Measurements from ENCODE around the gene ZFAND4. TPM values are rescaled to one million over a fixed set of nuclear protein-coding genes. Genes with fewer than 3 reads are reported as not detected.

Gene ZFAND4
- total and polyA plus RNA-seq, 9 of the 15 experiments (the other 6 are each of a cell fraction or from before 2014, with no cell fraction given) = 0.42 to 3.0 (median 1.5) TPM

DNA sequence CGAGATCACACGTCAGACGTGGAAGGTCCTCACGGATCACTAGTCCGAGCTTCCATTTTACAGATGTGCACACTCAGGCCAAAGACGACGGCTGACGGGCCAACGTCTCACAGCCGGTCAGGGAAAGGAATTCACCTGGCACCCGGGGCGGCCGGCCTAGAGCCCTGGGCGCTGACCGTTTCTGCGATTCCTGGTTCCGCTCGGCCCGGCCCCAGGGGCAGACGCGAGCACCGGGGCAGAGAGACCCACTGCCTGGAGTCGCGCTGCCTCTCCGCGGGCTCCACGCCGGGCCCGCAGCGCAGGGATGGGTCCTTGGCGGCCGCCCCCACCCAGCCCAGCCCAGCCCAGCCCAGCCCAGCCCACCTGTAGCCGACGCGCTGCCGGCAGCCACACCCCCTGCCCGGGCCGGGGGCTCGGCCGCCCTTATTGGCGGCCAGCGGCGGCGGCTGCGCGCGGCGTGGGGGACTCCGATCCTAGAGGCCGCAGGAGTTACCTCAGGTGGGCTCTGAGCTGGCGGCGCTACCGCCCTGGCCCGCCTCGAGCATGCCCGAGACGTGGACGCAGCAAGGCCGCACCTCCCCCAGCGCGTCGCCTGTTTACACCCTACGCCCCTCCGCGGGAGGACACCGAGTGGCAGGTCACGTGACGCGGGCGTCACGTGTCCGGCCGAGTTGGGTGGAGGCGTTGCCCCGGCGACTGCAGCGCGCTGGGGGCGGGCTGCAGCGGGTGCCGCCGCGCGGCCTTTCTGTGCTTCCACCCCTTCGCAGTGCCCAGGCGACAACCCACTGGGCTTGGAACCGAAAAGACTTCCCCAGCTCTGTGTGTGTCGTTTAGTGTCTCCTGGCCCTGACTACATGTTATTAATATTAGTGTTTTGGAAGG is 78.1 kb downstream of the ZFAND4 start (continued):
- peak; percentile 91 for TF ChIP-seq POLR2G (IDR thresholded peaks at IDR 0.05; ENCODE audit: low read depth, low read length)
- peak; percentile 97 for TF ChIP-seq PCBP1 (IDR thresholded peaks at IDR 0.05; ENCODE audit: low read depth, low read length, poor library complexity, severe bottlenecking)
- TF ChIP-seq, protein P1, sequence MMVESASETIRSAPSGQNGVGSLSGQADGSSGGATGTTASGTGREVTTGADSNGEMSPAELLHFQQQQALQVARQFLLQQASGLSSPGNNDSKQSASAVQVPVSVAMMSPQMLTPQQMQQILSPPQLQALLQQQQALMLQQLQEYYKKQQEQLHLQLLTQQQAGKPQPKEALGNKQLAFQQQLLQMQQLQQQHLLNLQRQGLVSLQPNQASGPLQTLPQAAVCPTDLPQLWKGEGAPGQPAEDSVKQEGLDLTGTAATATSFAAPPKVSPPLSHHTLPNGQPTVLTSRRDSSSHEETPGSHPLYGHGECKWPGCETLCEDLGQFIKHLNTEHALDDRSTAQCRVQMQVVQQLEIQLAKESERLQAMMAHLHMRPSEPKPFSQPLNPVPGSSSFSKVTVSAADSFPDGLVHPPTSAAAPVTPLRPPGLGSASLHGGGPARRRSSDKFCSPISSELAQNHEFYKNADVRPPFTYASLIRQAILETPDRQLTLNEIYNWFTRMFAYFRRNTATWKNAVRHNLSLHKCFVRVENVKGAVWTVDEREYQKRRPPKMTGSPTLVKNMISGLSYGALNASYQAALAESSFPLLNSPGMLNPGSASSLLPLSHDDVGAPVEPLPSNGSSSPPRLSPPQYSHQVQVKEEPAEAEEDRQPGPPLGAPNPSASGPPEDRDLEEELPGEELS (CRISPR knock-in tag; IDR thresholded peaks at IDR 0.05; ENCODE audit: borderline replicate concordance) = peak; percentile 97; the same call in 1 of the 2 replicates
- TF ChIP-seq ZNF75A (CRISPR knock-in tag; IDR thresholded peaks at IDR 0.05) = 0 out of 2 replicates have a peak, but pooled peaks have one; percentile 14
- TF ChIP-seq ARHGAP35 (IDR thresholded peaks at IDR 0.05; ENCODE audit: partially characterized antibody) = peak; percentile 27
- TF ChIP-seq NR2F6 (CRISPR knock-in tag; IDR thresholded peaks at IDR 0.05) = 0 out of 2 replicates have a peak, but pooled peaks have one; percentile 76
- 0 out of 2 replicates have a peak, but pooled peaks have one; percentile 26 for TF ChIP-seq SMARCA5 (IDR thresholded peaks at IDR 0.05)
- 0 out of 2 replicates have a peak, but pooled peaks have one; percentile 45 for TF ChIP-seq ZNF431 (CRISPR knock-in tag; IDR thresholded peaks at IDR 0.05)
- TF ChIP-seq ZNF232 (CRISPR knock-in tag; IDR thresholded peaks at IDR 0.05) = 0 out of 2 replicates have a peak, but pooled peaks have one; percentile 51
- TF ChIP-seq JUNB (CRISPR knock-in tag; conservative IDR thresholded peaks at IDR 0.05) = 0 out of 2 replicates have a peak, but pooled peaks have one; percentile 28
- peak; percentile 32; the same call in 1 of the 2 replicates for TF ChIP-seq MTA1 (IDR thresholded peaks at IDR 0.05; ENCODE audit: borderline replicate concordance)
- TF ChIP-seq DMBX1 (CRISPR knock-in tag; IDR thresholded peaks at IDR 0.05; ENCODE audit: borderline replicate concordance) = peak; percentile 69
- TF ChIP-seq, protein P2, sequence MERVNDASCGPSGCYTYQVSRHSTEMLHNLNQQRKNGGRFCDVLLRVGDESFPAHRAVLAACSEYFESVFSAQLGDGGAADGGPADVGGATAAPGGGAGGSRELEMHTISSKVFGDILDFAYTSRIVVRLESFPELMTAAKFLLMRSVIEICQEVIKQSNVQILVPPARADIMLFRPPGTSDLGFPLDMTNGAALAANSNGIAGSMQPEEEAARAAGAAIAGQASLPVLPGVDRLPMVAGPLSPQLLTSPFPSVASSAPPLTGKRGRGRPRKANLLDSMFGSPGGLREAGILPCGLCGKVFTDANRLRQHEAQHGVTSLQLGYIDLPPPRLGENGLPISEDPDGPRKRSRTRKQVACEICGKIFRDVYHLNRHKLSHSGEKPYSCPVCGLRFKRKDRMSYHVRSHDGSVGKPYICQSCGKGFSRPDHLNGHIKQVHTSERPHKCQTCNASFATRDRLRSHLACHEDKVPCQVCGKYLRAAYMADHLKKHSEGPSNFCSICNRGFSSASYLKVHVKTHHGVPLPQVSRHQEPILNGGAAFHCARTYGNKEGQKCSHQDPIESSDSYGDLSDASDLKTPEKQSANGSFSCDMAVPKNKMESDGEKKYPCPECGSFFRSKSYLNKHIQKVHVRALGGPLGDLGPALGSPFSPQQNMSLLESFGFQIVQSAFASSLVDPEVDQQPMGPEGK (CRISPR knock-in tag; IDR thresholded peaks at IDR 0.05; ENCODE audit: borderline replicate concordance) = no peak
- TF ChIP-seq, protein P3, sequence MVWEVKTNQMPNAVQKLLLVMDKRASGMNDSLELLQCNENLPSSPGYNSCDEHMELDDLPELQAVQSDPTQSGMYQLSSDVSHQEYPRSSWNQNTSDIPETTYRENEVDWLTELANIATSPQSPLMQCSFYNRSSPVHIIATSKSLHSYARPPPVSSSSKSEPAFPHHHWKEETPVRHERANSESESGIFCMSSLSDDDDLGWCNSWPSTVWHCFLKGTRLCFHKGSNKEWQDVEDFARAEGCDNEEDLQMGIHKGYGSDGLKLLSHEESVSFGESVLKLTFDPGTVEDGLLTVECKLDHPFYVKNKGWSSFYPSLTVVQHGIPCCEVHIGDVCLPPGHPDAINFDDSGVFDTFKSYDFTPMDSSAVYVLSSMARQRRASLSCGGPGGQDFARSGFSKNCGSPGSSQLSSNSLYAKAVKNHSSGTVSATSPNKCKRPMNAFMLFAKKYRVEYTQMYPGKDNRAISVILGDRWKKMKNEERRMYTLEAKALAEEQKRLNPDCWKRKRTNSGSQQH (CRISPR knock-in tag; IDR thresholded peaks at IDR 0.05) = 0 out of 2 replicates have a peak, but pooled peaks have one; percentile 22
- TF ChIP-seq, protein P4, sequence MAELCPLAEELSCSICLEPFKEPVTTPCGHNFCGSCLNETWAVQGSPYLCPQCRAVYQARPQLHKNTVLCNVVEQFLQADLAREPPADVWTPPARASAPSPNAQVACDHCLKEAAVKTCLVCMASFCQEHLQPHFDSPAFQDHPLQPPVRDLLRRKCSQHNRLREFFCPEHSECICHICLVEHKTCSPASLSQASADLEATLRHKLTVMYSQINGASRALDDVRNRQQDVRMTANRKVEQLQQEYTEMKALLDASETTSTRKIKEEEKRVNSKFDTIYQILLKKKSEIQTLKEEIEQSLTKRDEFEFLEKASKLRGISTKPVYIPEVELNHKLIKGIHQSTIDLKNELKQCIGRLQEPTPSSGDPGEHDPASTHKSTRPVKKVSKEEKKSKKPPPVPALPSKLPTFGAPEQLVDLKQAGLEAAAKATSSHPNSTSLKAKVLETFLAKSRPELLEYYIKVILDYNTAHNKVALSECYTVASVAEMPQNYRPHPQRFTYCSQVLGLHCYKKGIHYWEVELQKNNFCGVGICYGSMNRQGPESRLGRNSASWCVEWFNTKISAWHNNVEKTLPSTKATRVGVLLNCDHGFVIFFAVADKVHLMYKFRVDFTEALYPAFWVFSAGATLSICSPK (IDR thresholded peaks at IDR 0.05; ENCODE audit: borderline replicate concordance) = no peak
- peak; percentile 99 for TF ChIP-seq TOE1 (IDR thresholded peaks at IDR 0.05; ENCODE audit: borderline replicate concordance)
- no peak for TF ChIP-seq TOE1 (CRISPR knock-in tag; IDR thresholded peaks at IDR 0.05; ENCODE audit: borderline replicate concordance, low read depth)
- TF ChIP-seq GATAD2B (IDR thresholded peaks at IDR 0.05; ENCODE audit: borderline replicate concordance) = peak; percentile 76; the same call in 1 of the 2 replicates
- no peak for TF ChIP-seq HMG20B (CRISPR knock-in tag; IDR thresholded peaks at IDR 0.05)
